HG03565 (cell line): ENCODE results near the gene ENTREP3.

ENCODE experiments used
- ATAC-seq: cut with Tn5 transposase; IDR thresholded peaks from one replicate; pipeline ENCODE4 v1.9.1; 2021; ENCODE audit warnings: mild to moderate bottlenecking, moderate library complexity; ENCODE audit not compliant: unreplicated experiment

The ENTREP3 gene

DNA sequence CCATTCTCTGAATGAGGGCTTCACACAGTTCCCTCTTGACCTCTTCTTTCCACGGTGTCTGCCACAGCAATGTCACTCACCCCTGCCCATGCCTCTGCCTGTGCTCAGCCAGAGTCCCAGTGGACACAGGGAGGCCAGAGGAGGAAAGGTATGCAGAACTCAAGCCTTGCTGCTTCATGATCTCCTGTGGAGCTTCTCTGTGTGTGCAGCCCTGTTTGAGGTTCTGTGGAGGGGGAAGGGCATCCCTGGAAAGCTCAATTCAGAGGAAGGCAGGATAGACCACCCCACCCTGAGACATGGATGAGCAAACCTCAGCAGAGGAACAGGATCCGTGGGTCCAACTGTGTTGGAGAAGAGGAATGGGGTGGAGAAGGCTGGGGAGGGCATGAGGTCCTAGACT, 24.0 kb upstream of the ENTREP3 start:
- no peak for ATAC-seq

DNA sequence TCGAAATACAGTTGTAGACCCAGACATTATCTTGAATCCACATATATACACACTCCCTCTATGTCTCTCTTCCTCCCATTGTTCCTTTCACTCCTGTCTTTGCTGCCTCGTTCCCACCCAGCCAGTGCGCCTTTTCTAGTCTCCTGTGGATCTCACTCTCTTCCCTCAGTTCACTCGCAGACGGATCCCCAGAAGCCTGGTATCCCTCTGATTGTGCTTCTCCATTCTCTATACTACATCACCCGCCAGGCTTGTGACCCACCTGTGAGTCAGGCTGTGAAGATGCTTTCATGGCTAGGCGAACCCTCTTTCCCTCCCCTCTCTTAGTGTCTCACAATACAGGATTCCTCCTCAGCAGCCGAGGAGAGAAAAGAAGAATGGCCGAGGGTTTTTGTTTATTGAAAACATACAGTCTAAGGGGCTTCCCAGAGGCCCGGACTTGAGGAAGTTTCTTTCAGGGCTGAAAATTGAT, 23.4 kb upstream of the ENTREP3 start:
- ATAC-seq, result no peak

DNA sequence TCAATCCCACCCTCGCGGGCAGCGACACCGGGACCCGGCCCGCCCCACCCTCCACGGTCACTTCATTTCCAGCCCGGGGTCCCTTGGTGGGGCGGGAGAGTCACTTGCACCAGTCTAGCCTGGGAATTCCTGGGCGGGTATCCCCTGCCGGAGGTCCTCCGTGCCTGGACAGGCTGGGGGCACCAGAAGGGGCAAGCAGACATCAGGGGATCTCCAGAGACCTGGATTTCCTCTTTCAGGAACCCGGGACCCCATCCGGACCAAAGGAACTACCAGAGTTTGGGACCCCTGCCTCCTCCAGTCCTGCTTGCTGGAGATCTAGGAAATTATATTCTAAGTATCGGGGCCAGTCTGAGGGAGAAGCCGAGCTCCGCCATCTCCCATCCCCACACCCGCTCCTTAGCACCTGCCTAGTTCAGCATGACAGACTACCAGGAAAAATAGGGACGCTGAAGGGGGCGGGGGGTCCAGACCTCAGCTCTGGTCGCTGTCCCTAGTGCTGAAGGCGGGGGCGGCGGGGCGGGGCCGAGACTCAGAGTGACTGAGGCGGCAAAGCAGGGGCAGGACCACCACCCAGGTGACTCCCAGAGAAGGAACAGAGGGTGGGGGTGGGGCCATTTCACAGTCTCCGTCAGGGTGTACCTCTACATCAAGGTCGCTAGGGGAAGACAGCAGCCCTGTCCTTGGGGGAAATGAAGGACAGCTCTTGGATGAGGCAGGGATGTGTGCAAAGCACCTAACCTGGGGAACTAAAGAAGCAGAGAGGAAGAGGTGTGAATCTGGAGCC, 22.8 kb upstream of the ENTREP3 start:
- no peak for ATAC-seq

DNA sequence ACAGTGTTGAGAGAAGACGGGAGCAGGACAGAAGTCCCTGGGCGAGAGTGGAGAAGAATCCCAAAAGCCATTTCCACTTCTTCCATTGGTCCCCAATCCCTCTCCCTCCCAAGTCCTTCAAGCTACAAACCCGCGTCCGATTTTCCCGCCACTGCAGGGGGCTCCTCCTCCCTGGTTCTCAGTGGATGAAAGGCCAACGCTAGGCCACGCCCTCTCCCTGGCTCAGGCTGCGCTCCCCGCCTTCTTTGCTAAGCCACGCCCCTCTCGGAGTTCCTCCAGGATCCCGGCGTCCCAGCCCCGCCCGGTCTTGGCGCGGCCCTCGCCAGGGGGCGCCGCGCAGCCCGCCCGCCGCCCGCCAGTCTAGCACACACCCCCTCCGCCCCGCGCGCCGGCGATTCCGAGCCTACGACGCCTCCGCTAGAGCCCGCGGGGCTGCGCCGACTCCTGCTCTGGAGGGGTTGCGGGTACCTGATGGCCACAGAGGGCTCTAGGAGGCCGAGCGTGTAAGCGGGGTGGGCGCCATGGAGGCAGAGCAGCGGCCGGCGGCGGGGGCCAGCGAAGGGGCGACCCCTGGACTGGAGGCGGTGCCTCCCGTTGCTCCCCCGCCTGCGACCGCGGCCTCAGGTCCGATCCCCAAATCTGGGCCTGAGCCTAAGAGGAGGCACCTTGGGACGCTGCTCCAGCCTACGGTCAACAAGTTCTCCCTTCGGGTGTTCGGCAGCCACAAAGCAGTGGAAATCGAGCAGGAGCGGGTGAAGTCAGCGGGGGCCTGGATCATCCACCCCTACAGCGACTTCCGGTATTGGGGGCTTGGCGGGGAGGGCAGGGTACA, 22.0 kb upstream of the ENTREP3 start, which contains the start of gene HCN3:
Gene HCN3, plus strand, starts transcription at position 394 of the 832 bp plus-strand sequence. Its CDS starts 128 bp downstream, at position 522.
- peak; percentile 64 for ATAC-seq

DNA sequence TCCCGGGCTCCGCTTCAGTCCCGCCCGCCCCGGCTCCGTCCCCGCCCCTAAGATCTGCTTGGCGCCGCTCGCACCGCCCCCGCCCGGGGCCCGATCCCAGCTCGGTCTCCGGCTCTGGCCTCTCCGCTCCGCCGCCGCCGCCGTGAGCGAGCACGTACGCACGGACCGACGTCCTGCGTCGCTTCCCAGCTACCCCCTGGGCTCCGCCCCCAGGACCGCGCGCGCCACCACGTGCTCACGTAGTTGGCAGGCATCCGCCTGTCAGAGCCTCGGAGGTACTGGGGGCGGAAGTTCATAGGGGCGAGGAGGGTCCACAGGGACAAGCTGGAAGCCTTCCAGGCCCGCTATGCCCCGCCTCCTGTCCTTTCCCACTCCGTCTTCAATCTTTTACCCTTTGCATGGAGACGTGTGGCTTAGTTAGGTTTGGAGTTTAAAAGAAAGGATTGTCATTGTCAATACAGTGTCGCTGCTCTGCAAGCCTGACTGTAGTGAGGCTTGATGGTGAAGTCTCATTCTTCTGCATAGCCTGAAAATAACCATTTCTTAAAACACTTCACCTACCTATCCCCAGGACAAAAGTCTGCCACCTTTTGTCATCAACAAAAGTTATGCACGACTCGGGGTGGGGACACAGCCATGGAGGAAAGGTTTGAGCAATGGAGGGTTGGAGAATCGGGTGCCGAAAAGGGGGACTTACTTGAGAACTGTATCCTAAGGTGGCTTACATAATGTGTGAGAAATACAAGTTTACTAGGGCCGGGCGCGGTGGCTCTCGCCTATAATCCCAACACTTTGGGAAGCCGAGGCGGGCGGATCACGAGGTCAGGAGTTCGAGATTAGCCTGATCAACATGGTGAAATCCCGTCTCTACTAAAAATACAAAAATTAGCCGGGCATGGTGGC, 18.3 kb upstream of the ENTREP3 start, which contains the start of gene CLK2:
Gene CLK2, minus strand, starts transcription at position 162 of the 903 bp plus-strand sequence. CDS start 2,527 bp downstream, outside the sequence.
- ATAC-seq, result peak; percentile 73

DNA sequence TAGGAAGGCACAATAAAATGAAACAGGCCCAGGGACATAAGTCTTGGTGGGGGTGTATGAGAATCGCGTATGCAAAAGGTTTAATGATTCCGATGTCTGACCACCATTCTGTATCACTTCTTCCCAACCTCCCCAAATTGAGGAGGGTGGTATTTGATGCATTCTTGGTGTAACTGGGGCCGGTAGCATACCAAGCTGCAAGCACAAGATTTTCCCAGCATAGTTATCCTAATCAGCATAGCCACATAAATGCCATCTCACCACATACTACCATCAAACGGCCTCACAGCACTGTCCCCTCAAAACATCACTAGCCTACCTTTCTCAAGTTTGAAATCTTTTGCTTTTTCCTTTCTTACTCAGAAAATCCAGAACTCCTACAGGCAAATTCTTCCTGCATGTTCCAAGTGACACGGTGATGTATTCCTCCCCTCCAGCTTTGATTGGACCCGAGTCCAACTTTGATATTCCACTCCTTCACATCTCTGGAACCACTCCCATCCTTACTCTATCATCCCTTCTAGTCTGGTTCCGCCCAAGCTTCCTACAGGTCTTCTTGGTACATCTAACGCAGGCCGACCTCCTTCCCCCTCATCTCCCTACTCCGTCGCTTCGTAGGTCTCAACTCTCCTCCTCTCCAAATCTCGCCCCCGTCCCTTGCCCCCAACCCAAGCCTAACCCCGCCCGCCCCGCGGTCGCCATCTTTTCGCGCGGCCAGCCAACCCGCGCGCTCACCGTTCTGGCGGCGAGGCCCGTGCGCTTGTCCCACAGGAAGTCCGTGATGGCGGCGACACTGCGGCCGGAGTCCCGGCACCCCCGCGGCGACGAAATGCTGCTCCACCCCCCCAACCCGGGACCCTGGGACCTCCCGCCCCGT, 17.4 kb upstream of the ENTREP3 start:
- ATAC-seq, result peak; percentile 6

DNA sequence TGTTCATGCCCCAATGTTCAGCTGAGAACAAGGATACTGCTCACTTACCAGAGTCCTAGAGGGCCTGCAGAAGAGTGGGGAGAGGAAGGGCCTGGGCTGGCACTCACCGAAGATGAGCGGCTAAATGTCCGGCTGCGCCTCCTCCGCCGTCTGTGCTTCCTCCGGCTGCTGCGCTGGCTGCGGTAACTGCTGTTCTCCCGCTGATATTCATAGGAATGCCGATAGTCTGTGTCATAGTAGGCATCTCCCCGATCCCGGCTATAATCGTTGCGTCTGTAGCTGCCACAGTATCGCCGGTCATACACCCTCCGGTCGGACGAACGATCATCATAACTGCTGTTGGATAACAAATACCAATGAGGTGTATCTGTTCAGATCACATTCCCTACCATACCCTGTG, 14.1 kb upstream of the ENTREP3 start:
- ATAC-seq, result no peak

DNA sequence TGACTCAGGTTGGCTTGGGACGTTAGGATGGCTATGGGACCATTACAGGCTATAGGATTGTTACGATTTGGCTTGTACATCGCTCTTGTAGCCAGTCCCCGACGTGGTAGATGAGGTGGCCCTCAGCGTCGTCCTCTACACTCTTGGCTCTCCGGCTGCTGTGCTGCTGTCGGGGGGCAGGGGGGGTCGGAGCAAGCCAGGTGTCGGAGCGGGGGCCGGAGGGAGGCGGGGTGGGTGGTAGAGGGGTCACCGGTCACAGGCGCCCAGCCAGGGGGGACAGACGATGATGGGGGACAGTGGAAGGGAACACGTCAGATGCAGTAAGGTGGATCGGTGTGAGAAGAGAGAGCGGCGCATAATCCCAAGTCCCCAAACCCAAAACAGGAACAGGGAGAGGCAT, 13.3 kb upstream of the ENTREP3 start:
- ATAC-seq, result no peak

DNA sequence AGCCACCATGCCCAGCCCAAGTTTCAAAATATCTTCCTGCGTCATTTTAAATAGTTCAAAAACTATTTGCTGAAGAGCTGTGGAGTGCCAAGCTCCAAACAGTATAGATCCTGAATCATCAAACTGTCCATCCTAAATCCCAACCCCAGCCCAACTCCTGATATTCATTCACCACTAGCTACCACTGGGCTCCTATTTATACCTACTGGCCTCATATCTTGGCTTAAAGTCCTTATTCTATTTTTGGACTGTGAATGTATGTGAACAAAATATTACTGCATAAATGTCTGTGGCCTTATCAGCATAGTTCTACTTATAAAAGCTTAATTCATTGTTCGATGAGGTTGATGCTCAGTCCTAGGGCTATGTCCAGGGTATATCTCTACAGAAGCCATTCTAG, 12.1 kb upstream of the ENTREP3 start:
- ATAC-seq, result no peak

DNA sequence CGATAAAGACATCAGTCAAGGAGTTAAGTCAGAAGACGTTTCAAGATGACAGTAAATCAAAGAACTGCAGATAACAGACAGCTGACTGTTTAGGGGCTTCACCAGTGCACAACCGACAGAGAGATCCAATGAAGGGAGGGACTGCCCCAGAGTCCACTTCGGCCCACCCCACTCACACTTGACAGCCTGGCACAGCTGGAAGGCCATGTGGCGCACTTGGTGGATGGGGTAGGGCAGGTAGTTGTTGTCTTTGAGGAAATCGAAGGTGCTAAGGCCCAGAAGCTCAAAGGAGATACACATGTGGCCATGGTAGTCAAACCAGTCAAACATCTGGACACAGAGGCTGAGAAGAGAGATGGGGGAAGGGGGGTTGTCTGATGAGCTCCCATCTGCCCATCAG, 11.3 kb upstream of the ENTREP3 start:
- no peak for ATAC-seq

DNA sequence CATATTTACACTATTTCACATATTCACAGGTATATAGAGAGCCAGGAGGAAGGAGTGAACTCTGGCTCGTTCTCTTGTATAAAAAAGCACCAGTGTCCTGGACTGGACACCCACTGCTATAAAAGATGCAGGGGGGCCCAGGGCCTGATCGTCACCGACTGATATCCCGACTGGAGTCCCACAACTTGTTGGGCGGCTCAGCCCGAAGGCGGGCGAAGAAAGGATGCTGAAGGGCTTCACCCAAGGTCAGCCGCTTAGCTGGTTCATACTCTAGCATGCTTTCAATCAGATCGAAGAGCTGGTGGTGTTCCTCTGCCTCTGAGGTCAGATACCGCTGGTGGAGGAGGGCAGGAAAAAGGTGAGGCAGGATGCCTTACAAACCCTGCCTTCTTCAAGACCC, 7.8 kb upstream of the ENTREP3 start:
- no peak for ATAC-seq

DNA sequence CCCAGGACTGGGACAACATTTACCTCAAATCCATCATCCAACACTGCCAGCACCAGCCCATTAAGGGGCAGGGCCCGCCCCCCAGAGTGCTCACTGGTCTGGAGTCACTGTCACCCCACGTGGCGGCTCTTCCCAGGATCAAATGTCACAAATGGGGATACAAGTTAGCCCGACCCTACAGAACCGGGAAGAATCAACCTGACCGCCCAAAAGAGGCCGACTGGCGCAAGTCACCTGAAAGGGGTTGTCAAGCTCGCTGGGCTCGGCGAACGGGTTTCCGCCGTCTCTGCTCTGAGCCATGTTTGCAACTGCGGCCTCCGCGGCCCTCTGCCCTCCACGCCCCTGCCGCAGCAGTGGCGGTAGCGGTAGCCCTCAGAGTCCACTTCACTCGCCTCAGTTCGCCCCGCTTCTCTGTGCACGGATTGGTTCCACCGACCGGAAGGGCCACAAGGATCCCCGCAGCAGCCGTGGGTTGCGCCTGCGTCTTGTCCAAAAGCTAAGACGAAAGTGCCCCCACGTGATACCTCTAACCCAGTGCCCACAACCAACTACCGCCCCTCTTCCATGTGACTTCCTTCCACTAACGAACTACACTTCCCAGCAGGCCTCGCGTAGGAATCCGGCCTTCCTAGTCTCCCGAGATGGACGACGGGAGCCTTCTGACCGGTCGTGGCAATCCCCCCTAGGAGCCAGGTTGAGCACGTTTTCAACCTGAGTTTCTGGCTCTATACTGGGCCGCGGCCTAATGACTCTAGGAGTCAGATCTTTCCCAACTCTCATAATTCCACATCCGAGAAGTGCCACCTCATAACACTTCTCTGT, 6.8 kb upstream of the ENTREP3 start, which contains the start of gene SCAMP3:
Gene SCAMP3, minus strand, starts transcription at position 509 of the 822 bp plus-strand sequence. Its CDS starts 209 bp downstream, at position 300.
- ATAC-seq, result peak; percentile 78

DNA sequence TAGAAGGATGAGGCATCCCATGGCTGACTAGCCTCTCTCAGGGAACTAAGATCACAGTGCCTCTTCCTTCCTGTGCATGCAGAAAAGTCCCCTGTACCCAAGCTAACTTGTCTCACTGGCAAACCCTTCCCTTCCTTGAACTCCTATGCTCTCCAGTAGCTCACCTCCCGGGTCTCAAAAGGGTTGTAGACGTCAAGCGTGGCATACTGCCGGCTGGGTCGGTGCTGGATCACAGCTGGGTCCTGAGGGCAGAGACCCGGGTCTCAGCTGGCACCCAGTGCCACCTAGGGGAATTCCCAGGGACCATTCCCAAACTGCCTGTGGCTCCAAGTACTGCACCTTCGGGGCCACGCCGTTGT, 6.2 kb upstream of the ENTREP3 start:
- ATAC-seq, result no peak

DNA sequence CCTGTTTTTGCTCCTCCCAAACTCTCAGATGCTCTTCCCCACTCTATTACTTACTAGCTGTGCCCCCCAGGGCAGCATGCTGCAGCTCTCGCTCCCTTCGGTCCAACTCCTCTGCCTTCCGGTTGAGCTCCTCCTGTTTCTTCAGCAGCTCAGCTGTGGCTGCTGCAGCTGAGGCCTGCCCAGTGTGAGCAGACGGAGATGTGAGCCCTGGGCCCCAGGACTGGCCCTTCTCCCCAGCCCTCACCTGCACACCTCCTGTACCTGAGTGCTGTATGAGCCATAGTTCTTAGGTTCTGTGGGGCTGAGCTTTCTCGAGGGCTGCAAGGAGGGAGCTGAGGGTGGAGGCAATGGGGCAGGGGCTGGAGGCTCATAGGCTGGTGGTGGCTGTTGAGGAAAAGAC, 5.0 kb upstream of the ENTREP3 start:
- no peak for ATAC-seq

DNA sequence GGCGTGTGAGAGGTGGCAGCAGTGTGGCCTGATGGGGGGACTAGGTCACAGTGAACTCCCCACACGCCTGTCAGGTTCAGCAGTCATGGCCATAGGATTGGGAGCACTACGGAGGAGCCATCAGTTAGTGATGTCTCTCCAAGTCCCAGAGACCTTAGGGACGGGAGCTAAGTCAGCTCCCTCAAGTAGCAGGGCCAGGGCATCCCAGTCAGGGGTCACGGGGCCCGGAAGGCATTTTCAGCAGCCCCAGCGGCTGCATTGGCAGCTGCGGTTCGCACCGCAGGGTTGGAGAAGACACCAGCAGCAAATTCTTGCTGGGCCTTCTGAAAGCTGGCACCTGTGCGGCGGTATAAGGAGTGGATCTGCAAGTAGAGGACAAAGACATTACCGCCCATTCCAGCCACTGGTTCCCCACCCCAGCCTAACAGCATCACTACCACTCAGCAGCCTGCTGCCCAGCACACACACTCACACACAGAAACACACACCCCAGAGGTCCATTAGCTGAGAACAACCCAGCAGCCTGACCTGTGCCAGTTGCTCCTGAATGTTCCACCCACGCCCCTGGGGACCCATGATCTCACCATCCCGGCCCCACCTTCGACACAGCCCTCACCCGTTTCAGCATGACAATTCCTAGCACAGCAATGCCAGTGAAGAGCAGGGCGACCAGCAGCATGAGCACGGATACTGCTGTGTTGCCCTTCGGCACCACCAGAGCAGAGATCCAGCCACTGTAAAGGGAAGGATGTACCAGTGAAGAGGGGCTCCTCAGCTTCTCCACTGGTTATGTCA, 972 bp upstream of the ENTREP3 start:
- ATAC-seq, result no peak

DNA sequence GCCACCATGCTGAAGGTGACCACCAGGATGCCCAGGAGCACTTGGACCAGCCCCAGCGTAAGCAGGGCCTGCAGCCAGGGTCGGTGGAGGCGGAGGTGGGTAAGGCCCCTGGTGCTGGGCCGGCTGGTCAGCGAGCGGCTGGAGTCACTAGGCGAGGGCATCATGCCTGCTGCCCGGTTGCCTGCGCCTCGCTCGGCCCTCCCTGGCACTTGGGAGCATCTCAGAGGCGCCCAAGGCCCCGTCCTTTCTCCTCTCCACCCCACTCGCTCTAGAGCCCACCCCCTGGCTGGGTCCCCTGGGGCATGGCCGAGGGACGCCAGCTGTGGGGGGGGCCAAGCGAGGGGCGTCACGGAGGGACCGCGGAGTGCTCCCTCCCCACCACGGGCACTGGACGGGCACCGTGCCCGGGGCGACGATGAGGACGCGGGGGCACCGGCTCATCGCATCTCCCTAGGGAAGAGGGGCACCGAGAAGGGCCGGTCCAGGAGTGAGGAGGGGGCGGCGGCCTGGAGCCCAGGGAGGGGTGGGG, 505 bp downstream of the ENTREP3 start:
- no peak for ATAC-seq

DNA sequence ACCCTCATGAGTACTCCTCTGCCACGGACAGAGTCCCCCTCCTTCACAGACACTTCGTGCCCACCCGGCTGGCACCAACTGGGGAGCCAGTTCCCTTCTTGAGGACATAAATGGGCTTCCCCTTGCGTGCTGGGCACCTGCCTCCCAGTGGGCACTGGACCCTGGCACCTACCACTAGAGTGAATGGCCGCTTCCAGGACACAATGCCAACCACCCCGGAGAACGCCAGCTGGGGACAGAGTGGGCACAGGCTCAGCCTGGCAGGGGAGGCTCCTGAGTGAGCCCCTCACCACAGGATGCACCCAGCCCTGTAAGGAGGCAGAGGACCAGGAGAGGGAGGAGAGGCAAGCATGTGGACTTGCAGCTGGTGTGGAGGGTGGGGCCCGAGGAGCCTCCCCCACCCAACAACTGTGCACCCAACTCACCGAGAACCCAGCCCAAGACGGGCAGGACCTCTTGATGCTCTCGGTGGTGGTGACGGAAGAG, 1.0 kb downstream of the ENTREP3 start:
- no peak for ATAC-seq

DNA sequence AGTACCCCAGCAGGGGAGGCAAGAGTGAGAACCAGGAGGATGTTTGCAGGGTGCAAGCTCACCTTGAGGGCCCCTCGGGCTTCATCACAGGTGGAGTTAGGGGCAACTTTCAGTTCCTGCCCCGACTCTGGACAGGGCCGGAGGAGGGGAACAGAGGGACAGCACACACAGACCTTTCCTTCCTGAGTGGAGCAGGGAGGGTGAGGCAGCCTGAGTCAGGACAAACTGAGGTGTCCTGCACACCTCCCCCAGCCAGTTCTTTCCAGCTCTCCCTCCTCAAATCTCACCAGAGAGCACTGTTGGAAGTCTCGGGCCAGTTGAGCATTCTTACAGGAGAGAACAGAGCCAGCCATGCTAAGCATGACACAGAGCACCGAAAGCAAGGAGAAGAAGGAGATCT, 1.5 kb downstream of the ENTREP3 start:
- ATAC-seq, result no peak
